GM12875 (cell line): ENCODE measurements around the gene BRD4.

Experiments
- H3K4me3 ChIP-seq: one replicate; pipeline ENCODE4 v1.5.1; 2011; ENCODE audit warnings: low read depth, low read length, control low read depth
- TF ChIP-seq, protein P1 (sequence below): IDR thresholded peaks from 2 replicates; pipeline ENCODE4 v1.5.1; 2011; ENCODE audit warnings: low read depth, mild to moderate bottlenecking, control low read depth, inconsistent platforms, low read length, moderate library complexity, borderline replicate concordance; ENCODE audit not compliant: insufficient read depth

BRD4 gene

DNA sequence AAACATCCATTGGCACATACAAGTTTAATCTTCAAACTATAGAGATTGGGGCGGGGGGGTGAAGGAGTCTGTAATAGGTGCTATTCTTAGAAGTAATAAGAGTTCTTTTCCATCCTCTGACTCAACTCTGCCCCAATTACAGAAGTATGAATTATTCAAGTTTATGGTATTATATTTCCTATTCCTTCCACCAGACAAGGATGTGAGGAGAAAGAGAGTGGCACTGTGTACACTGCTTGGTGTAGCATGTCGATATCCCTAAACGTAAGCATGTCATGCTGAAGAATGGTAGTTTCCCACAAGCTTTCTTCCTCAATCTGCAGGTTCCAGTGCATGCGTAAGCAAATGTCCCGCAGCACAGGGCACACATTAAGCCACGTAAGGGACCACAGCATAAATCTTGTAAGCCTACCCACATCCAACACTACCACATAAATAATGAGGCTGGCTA lies 14.1 kb downstream of the BRD4 start:
- no peak overlapping the region for H3K4me3 ChIP-seq
- TF ChIP-seq, protein P1, sequence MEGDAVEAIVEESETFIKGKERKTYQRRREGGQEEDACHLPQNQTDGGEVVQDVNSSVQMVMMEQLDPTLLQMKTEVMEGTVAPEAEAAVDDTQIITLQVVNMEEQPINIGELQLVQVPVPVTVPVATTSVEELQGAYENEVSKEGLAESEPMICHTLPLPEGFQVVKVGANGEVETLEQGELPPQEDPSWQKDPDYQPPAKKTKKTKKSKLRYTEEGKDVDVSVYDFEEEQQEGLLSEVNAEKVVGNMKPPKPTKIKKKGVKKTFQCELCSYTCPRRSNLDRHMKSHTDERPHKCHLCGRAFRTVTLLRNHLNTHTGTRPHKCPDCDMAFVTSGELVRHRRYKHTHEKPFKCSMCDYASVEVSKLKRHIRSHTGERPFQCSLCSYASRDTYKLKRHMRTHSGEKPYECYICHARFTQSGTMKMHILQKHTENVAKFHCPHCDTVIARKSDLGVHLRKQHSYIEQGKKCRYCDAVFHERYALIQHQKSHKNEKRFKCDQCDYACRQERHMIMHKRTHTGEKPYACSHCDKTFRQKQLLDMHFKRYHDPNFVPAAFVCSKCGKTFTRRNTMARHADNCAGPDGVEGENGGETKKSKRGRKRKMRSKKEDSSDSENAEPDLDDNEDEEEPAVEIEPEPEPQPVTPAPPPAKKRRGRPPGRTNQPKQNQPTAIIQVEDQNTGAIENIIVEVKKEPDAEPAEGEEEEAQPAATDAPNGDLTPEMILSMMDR: no peak

DNA sequence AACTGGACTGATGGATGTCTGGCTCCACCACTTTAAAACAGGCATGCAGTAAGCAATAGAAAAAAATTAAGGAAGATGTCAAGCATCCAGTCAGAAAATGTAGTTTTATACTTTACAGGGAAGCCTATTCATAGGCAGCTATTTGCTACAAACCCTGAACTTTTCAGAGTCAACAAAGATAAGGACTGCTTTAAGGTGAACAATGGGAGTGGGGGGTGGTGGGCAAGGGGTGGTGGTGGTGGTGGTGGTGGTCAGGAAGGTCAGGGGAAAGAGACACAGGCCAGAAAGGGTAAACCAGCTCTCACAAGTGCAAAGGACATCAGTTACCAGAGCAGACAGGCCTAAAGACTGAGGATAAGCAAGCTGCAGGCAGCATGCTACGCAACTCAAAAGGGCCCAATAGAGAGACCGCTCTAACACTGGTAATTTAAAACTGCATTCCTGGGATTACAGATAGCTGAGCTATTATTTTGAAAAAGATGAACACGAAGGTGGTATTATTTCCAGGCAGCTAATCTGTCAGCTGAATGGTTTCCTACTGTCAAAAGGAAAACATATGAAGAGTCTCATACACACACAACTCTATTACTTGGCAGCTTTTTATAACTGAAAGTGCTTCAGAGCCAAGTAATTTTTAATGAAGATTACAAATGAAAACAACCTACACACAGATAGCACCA lies 14.8 kb downstream of the BRD4 start:
- H3K4me3 ChIP-seq: no peak overlapping the region
- TF ChIP-seq, protein P1: no peak

DNA sequence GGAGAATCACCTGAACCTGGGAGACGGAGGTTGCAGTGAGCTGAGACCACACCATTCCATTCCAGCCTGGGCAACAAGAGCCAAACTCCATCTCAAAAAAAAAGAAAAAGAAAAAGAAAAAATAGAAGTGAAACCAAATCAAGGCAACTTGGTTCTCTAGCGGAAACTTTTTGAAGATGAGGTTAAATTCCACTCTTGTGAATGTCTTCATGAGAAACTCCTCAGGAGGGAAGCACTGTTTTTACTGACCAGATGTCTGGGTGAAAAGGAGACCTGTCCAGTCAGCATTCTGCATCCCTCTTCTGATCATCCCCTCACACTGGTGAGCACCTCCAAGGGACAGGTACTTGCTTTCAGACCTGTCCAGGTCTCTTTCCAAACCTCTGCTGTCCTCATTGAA lies 15.8 kb downstream of the BRD4 start:
- TF ChIP-seq, protein P1: no peak
- H3K4me3 ChIP-seq: no peak overlapping the region

DNA sequence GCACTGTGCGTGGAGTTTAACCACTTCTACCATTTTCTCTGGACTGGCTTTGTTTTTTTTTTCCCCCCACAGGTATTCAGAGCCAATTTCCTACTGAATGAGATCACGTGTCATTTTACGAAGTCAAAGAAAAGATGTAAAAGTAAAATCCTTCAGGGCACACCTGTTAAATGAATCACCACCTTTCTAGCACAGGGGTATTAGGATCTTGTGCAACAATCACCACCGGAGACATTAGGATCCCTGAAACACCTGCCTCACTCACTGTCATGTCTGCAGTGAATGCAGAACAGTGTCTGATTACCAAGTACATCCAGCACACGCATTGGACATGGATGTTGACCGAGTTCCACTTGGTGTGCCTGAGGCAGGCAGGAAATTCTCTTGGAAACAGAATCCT lies 17.2 kb downstream of the BRD4 start:
- TF ChIP-seq, protein P1: no peak
- H3K4me3 ChIP-seq: no peak overlapping the region

DNA sequence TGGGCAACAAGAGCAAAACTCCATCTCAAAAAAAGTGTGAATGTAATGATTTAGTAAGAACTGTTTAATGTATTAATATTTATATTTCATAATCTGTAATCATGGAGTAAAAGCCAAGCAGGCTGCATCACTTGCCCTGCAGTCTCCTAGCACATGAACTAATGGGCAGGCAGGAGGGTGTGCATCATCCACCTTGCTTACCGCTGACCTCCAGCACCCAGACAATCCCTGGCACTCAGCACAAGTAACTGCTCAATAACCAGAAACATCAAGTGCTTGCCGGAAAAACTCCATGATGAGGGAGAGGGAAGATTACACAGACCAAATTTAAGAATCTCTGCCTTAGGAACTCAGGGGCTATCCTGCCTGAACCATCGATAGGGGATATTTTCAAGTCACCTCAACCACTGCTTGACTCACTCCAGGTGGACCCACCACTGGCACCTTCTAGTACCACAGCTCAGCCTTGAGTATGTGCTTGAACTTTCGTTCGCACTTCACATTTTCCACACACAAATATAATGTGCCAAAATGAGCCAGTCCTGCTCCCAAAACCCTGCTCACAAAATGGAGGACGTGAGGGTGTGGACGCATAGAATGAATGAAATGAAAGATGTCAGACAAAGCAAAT lies 18.6 kb downstream of the BRD4 start:
- H3K4me3 ChIP-seq: no peak overlapping the region
- TF ChIP-seq, protein P1: no peak

DNA sequence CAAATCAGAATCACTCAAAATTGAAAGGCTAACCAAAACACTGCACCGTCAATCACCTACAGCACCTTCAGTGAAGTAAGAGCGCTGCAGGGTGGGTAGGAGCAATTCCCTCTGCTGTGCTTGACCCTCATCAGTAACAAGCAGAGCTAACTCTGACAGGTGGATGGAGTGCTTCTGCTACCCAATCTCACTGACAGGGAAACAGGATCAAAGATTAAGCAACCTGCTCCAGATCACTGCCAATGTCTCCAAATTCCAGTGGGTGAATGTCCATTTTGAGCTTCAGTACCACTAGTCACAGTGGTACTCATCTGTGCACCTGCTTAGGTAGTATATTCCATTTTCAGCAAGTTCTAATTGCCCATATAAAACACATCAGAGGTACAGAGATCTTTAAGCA lies 25.2 kb downstream of the BRD4 start:
- no peak overlapping the region for H3K4me3 ChIP-seq
- TF ChIP-seq, protein P1: no peak
